Rectal smooth muscle tissue (tissue), 1 donor: ENCODE results near the gene ADA.
A peak's percentile ranks its signal among the peaks of the same experiment; 100 is the strongest.
"Not testable (repeated sequence)": the region's sequence is repeated elsewhere in the genome, so short reads cannot be mapped to it uniquely, and the experiment has no call there.

Source experiments
- H3K27ac ChIP-seq: one replicate; pipeline ENCODE4 v1.7.0; 2013; ENCODE audit warnings: low read depth, low read length, inconsistent platforms
- H3K27me3 ChIP-seq: one replicate; pipeline ENCODE4 v1.7.0; 2013; ENCODE audit warnings: low read length; ENCODE audit not compliant: control insufficient read depth, insufficient read depth
- H3K36me3 ChIP-seq: one replicate; pipeline ENCODE4 v1.7.0; 2013; ENCODE audit warnings: low read length; ENCODE audit not compliant: control insufficient read depth, insufficient read depth
- H3K4me1 ChIP-seq: one replicate; pipeline ENCODE4 v1.7.0; 2013; ENCODE audit warnings: low read length; ENCODE audit not compliant: control insufficient read depth, insufficient read depth
- H3K4me3 ChIP-seq: one replicate; pipeline ENCODE4 v1.7.0; 2013; ENCODE audit warnings: low read length
- H3K9ac ChIP-seq: one replicate; pipeline ENCODE4 v1.7.0; 2013; ENCODE audit warnings: low read length

The ADA gene

DNA sequence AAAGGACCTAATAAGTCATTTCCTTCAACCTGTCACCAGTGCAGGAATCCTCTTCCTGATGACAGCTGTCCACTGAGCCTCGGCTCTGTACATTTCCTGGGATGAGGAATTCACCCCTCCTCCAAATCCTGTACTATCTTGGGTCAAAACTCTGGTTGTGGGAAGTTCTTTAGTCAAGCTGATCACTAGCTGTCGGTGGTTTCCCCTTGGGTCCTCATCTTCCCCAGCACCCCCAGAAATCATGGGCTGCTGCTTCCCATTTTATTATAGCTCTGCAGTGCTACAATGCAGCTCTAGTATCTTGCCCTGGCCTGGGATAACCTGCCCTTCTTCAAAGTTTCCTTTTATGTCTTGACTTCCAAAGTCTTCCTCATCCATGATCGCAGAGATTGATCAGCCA lies 14.6 kb upstream of the ADA start:
- no peaks in the 10 kb centered on the region for H3K27me3 ChIP-seq
- no peak overlapping the region for H3K27ac ChIP-seq
- no peaks in the 10 kb centered on the region for H3K36me3 ChIP-seq
- H3K4me3 ChIP-seq = no peak overlapping the region
- H3K4me1 ChIP-seq = no peaks in the 10 kb centered on the region
- H3K9ac ChIP-seq = no peak overlapping the region

DNA sequence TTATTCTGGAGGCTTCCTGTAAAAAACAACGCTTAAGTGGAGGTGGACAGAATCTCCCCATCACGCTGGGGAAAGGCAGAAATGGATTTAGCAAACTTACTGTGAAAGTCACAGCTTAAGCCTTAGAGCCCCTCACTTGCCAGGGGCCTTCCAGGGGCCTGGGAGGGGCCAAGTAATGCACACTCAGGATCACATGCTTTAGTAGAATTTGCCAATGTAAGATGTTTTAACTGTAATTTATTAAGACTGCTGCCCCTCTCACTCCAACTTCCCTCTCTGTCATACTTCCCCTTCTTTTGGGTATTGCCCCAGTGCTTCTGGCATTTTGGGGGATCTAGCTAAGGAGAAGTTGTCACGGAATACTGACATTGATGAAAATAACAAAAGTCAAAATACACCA lies 12.6 kb upstream of the ADA start:
- Histone ChIP-seq H3K27ac (no peak overlapping the region), H3K27me3 (no peaks in the 10 kb centered on the region), H3K9ac (no peak overlapping the region), H3K36me3 (no peaks in the 10 kb centered on the region), H3K4me3 (no peak overlapping the region), H3K4me1 (no peaks in the 10 kb centered on the region)

DNA sequence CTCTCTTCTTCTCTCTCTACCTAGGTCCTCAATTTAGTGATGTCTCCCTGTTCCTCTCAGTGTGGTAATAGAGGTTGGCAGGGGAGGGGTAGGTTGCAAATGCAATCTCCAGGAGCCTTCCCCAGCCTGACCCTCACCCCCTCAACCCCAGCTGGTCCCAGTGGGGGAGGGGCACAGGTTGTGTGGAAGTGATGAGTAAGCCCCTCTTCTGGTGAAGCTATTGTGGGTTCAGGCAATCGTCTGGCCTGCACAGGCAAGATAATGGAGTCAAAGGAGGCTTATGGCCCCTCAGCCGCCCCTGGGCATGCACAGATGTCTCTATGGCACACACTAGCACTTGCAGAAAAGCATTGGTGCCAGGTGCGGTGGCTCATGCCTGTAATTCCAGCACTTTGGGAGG lies 10.8 kb upstream of the ADA start:
- H3K4me1 ChIP-seq = no peaks in the 10 kb centered on the region
- no peak overlapping the region for H3K27ac ChIP-seq
- H3K27me3 ChIP-seq = no peaks in the 10 kb centered on the region
- no peak overlapping the region for H3K9ac ChIP-seq
- H3K4me3 ChIP-seq = no peak overlapping the region
- H3K36me3 ChIP-seq = no peaks in the 10 kb centered on the region

DNA sequence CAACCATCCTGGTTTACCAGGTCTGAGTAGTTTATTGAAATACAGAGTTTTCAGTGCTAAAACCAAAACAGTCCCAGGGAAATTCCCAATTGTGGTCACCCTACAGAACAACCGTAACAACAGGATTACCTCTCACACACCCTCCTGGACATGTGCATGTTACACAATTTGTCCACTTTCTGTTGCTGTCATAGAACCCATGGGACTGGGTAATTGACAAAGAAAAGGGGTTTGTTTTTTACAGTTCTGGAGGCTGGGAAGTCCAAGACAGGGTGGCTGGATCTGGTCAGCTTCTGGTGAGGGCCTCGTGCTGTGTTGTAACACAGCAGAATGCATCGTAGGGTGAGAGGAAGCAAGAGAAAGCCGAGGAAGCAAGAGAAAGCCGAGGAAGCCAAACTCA lies 9.1 kb upstream of the ADA start:
- H3K4me1 ChIP-seq = no peaks in the 10 kb centered on the region
- no peak overlapping the region for H3K4me3 ChIP-seq
- no peak overlapping the region for H3K27ac ChIP-seq
- H3K36me3 ChIP-seq = no peaks in the 10 kb centered on the region
- H3K27me3 ChIP-seq = no peaks in the 10 kb centered on the region
- H3K9ac ChIP-seq = no peak overlapping the region

DNA sequence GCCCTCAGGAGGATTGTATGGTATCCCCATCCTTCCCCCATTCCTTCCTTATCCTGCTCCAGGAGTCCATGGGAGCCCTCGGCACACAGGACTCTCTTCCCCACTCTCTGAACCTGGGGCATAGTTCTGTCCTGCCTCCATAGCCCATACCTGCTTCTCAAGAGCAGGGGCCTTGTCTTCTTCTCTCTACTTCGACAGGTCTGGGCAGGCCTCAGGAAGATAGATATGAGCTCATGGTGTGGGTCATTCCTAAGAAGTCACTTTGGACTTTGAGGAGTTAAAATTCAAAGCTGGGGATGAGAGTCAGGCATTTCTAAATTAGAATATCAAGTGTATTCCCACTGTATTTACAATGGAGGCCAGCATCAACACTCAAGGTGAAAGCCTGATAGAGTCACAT lies 8.4 kb upstream of the ADA start:
- no peak overlapping the region for H3K4me3 ChIP-seq
- H3K27me3 ChIP-seq = no peaks in the 10 kb centered on the region
- no peaks in the 10 kb centered on the region for H3K4me1 ChIP-seq
- no peaks in the 10 kb centered on the region for H3K36me3 ChIP-seq
- H3K27ac ChIP-seq = no peak overlapping the region
- no peak overlapping the region for H3K9ac ChIP-seq

DNA sequence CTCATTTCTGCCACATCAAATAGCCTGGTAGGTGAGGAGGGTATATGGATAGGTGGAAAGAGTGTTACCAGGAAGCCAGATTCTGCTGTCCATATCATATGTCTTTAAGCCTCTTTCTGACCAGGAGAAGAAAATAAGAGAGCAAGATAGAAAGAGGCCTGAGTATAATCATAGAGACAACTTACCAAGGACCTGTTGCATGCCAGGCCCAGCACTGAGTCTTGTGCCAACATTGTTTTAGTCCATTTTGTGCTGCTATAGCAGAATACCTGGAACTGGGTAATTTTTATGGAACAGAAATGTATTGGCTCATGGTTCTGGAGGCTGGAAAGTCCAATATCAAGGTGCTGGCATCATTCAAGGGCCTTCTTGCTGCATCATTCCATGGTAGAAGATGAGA lies 7.3 kb upstream of the ADA start:
- no peaks in the 10 kb centered on the region for H3K27me3 ChIP-seq
- no peak overlapping the region for H3K4me3 ChIP-seq
- H3K9ac ChIP-seq = no peak overlapping the region
- no peaks in the 10 kb centered on the region for H3K36me3 ChIP-seq
- no peak overlapping the region for H3K27ac ChIP-seq
- H3K4me1 ChIP-seq = no peaks in the 10 kb centered on the region

DNA sequence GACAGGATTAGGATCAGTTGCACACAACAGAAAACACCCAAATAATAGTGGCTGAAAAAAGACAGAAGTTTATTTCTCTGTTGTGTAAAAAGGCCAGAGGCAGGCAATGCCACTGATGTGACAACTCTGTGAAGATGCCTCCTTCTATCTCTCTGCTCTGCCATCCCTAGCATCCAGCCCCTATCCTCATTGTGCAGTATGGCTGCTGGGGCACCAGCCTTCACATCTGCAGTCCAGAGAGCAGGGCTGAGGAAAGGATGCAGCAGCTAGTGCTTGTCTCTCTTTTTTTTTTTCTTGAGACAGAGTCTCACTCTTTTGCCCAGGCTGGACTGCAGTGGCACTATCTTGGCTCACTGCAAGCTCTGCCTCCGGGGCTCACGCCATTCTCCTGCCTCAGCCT lies 6.4 kb upstream of the ADA start:
- H3K27ac ChIP-seq = no peak overlapping the region
- H3K4me1 ChIP-seq = no peaks in the 10 kb centered on the region
- H3K27me3 ChIP-seq = no peaks in the 10 kb centered on the region
- H3K36me3 ChIP-seq = no peaks in the 10 kb centered on the region
- H3K4me3 ChIP-seq = no peak overlapping the region
- H3K9ac ChIP-seq = no peak overlapping the region

DNA sequence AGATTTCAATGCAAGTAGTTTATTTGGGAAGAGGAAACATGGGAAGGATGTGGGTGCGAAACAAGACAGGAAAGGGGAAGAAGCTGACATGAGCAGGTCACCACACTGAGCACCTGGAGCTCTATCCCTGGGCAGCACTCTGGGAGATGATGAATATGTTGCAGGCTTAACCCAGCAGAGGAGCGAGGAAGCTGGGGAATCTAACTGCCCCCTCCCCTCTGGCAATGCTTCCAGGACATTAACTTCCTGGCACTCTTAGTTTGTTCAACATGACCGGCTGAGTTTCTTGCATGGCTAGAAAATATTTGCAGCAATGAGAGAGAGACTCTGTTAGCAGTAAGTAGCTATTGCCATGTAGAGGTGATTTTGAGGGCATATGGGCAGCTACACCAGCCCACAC lies 4.9 kb upstream of the ADA start:
- Histone ChIP-seq H3K9ac (no peak overlapping the region), H3K27me3 (no peaks in the 10 kb centered on the region), H3K36me3 (no peaks in the 10 kb centered on the region), H3K4me3 (no peak overlapping the region), H3K27ac (no peak overlapping the region), H3K4me1 (no peaks in the 10 kb centered on the region)

DNA sequence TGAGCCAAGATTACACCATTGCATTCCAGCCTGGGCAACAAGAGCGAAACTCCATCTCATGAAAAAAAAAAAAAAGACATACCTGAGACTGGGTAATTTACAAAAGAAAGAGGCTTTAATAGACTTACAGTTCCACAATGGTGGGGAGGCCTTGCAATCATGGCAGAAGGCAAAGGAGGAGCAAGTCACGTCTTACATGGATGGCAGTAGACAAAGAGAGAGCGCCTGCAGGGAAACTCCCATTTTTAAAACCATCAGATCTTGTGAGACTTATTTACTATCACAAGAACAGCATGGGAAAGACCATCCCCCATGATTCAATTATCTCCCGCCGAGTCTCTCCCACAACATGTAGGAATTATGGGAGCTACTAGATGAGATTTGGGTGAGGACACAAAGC lies 2.7 kb upstream of the ADA start:
- H3K4me3 ChIP-seq, H3K36me3 ChIP-seq, H3K9ac ChIP-seq, H3K27me3 ChIP-seq, H3K4me1 ChIP-seq, H3K27ac ChIP-seq: not testable (repeated sequence)

DNA sequence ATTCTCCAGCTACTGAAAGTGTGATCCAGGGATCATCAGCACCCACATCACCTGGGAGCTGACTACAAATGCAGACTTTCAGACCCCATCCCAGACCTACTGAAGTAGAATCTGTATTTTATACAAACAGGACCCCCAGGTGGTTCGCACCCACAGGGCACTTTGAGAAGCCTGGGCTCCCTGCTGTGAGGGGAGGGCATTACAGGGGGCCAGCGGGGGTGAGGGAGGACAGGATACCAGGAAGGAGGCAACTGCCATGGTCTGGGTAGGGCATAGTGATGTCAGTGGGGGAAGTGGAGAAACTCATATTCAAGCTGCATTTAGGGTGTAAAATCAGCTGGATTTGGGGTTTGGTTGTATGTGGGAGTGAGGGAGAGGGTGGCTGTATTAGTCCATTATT lies 2.0 kb upstream of the ADA start:
- no peak overlapping the region for H3K4me3 ChIP-seq
- no peaks in the 10 kb centered on the region for H3K27me3 ChIP-seq
- peaks cover 6% of the 10 kb centered on the region for H3K4me1 ChIP-seq
- H3K27ac ChIP-seq = no peak overlapping the region
- H3K9ac ChIP-seq = no peak overlapping the region
- no peaks in the 10 kb centered on the region for H3K36me3 ChIP-seq

DNA sequence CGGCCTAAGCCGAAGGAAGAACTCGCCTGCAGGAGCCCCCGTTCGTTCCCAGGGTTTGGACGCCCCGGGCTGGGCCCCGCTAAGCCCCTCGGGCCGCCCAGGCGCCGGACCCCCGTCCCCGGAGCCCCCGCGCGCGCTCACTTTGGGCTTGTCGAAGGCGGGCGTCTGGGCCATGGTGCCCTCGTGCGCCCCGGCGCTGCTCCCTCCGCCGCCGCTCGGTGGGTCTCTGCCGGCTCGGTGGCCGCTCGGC lies 140 bp downstream of the ADA start:
- H3K27me3 ChIP-seq = no peaks in the 10 kb centered on the region
- H3K4me1 ChIP-seq = peaks cover 6% of the 10 kb centered on the region
- peak overlapping the region; percentile 64 for H3K4me3 ChIP-seq
- H3K27ac ChIP-seq = peak overlapping the region; percentile 11
- no peaks in the 10 kb centered on the region for H3K36me3 ChIP-seq
- no peak overlapping the region for H3K9ac ChIP-seq

DNA sequence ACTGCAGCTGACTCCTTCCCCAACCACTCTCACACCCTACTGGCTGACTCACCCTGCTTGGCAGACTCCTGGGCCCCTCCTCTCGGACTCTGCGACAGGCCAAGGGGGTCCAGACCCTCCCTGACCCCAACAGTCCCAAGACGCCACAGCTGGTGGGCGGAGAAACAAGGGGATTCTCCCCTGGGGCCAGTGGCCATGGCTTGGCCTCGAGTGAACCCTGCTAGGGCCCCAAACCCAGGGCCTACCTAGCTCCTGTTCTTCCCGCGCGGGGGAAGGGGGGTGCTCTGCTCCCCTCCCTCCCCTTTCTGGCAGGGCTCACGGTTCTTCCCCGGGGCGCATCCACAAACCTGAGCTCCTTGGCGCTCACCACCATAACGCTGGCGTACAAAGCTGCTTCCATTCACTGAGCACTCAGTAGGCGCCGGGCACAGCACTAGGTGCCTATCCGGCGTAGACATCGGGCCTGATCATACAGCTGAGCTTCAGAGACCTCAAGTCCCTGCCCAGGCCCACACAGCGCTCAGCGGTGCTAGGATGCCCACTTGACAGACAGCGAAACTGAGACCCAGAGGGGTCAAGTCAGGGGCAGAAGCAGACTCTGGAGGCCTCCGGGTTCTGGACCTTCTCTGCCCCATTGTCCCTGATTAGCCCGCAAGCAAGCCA lies 597 bp downstream of the ADA start:
- Histone ChIP-seq H3K4me1 (peaks cover 6% of the 10 kb centered on the region), H3K27ac (peak overlapping the region; percentile 11), H3K27me3 (no peaks in the 10 kb centered on the region), H3K4me3 (peak overlapping the region; percentile 64), H3K9ac (peak overlapping the region; percentile 32), H3K36me3 (no peaks in the 10 kb centered on the region)

DNA sequence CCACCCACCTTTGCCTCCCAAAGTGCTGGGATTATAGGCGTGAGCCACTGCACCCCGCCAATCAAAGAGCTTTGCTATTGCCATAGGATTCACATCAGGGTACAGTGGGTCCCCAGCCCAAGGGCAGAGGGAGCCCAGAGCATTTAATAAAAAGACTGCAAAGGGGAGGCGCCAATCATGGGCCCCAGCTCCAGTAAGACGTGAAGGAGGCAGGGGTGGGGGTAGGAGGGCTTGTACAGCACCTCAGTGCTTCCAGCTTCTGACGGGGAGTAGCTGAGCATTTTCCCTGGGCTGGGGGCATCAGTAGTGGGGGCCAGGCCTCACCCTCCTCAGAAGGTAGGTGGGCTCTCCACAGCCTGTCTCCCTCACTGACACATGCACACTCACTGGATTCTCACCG lies 1.5 kb downstream of the ADA start:
- Histone ChIP-seq H3K27ac (no peak overlapping the region), H3K27me3 (no peaks in the 10 kb centered on the region), H3K4me1 (peaks cover 6% of the 10 kb centered on the region), H3K9ac (no peak overlapping the region), H3K4me3 (no peak overlapping the region), H3K36me3 (no peaks in the 10 kb centered on the region)
